UCSD-AML1 (cell line): ENCODE results near the gene KLHL18.
A peak's percentile ranks its signal among the peaks of the same experiment; 100 is the strongest.
"Not testable (repeated sequence)": the region's sequence is repeated elsewhere in the genome, so short reads cannot be mapped to it uniquely, and the experiment has no call there.

Experiments
- DNase-seq: peaks from one replicate; lab custom pipeline; 2025; ENCODE audit not compliant: unreplicated experiment; lab: John Stamatoyannopoulos, UW

Gene KLHL18

GRCh38 chr3:47282424-47283192 lies at the start of gene KLHL18, which contains the start of gene KIF9:
Gene KLHL18 (plus strand): TSS chr3:47282944. CDS start chr3:47282966, 22 bp downstream.
Gene KIF9 (minus strand): TSS chr3:47282799. CDS start chr3:47277374, 5,425 bp downstream.
- DNase-seq: peak; percentile 96

DNA sequence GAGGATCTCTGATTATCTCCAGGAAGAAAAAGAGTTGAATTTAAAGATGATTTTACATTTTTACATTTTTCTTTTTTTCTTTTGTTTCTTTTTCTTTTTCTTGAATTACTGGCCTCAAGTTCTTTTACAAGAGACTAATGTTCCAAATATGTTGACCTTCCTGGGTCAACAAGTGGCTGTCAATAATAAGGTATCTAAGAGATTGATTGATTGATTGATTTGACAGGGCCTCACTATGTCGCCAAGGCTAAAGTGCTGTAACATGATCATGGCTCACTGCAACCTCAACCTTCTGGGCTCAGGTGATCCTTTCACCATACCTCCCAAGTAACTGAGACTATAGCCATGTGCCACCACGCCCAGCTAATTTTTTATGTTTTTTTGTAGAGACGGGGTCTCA lies 44.7 kb upstream of the KLHL18 start:
- no peak for DNase-seq

GRCh38 chr3:47239929-47240328 lies 42.8 kb upstream of the KLHL18 start:
- DNase-seq: no peak

GRCh38 chr3:47243419-47244147 lies 39.2 kb upstream of the KLHL18 start:
- no peak for DNase-seq

DNA sequence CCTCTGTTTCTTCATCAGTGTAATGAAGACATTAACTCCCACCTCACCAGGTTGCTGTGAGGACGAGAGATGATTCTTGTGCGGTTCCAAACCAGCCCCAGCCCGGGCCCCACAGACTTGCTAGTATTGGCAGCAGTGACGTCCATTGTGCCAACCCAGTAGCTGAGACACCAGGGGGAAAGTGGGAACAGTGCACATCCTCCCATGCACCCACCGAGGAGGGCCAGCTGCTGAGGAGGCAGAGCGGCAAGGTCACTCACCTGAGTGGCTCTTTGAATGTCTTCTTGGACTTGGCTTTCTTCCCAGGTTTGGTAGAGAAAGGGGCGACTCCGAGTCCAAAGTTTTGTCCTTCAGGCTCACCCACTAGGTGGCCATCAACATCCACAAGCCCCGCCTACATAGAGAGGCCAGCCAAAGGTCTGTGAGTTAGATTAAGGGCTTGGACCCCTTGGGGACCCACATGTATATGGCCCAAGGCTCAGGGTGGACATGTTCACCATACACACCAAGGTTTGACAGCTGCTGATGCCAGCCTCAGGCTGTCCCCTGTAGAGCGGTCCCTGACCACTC lies 38.1 kb upstream of the KLHL18 start:
- no peak for DNase-seq

DNA sequence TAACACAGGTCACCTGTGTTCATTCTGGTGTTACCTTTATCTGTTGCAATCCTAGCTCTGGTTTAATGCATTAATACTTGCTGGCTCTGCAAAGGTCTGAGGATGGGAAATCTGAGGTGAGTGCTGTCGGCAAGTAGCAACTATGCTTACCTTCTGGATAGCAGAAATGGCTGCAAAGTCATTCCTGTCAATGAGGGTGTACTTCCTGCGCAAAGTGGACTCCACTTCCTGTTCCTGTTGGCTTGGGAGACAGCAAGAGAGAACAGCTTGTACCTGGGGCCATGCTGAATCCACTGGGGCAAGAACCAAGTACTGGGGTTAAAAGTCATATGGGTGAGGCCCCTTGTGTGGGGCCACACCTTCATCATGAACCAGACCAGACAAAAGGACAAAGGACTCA lies 37.5 kb upstream of the KLHL18 start:
- DNase-seq: no peak

DNA sequence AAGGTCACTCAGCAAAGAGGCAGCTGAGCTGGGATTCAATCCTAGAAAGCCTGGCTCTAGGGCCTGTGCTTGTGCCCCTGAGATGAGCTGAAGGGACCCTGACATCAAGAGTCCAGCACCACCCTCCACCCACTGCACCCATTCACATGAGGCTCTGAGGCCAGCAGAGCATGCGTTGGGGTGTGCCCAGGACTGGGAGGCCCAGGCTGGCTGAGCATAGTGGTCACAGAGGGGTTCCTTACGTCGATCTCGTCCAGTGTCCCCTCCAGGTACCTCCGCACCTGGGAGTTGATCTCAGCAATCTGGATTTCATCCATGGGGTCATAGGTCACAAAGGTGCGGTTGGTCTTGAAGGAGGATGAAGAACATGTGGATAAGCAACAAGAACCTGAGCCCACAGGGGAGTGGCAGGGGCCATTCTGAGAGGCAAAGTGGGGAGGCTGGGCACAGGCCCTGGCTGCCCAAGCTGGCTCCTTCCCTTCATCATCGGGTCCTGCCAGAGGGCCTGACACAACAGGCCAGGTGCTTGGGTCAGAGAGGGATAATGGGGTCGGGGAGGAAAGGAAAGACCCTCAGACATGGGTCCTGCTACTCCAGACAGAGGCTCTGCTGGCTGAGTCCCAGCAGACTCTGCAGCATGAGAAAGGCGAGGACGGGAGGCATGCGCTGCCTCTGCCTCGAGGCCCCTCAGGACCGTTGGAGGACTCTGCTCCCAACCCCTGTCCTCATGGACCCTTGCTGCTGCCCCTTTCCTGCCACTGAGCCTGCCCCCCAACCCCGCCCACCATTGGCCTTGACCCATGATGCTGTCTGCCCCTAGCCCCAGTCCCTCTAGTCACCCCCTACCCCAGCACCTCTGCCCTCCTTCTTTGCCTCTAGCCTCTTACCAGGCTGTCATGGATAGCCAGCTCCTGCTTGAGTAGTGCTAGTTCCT lies 35.3 kb upstream of the KLHL18 start:
- DNase-seq: no peak

DNA sequence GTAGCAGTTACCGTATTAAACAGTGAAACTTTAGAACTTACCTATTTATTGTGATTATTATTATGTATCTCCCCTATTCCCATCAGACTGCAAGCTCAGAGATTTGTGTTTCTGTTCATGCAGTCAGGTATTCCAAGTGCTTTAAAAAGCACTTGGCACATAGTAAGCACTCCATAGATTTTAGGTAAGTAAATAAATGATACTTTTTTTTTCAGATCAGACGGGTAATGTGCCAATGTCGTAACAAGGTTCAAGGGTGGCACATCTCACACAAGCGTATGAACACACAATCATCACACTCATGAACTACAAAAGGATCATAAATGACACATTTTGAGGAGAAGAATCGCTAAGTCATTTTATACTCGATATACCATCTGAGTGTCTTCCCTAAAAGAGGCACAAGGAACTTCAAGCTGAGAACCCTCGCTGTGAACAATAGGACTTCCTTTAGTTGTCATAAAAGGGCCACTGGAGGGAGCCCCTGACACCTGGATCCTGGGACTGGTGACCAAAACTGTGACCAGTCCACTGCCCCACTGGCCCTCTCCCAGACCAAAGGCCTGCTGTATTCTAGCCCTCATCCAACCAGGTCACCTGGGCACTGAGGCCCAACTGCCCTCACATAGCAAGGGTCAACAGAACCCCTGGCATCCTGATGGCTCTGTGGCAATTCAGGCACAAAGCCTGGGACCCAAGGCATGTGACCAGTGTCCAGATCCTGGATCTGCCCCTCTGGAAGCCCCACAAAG lies 32.3 kb upstream of the KLHL18 start:
- peak; percentile 43 for DNase-seq

DNA sequence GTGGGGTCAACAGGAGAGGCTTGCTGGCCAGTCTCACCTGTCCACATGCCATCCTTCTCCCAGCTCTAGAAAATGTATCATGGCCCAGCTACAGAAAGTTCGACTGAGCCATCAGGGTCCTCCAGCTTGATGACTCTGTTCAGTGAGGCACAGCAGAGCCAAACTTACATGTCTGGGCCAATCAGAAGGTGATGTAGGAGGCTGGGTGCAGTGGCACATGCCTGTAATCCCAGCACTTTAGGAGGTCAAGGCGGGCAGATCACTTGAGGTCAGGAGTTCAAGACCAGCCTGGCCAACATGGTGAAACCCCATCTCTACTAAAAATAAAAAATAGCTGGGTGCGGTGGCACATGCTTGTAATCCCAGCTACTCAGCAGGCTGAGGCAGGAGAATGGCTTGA lies 31.7 kb upstream of the KLHL18 start:
- DNase-seq: not testable (repeated sequence)

GRCh38 chr3:47251689-47252088 lies 31.1 kb upstream of the KLHL18 start:
- no peak for DNase-seq

DNA sequence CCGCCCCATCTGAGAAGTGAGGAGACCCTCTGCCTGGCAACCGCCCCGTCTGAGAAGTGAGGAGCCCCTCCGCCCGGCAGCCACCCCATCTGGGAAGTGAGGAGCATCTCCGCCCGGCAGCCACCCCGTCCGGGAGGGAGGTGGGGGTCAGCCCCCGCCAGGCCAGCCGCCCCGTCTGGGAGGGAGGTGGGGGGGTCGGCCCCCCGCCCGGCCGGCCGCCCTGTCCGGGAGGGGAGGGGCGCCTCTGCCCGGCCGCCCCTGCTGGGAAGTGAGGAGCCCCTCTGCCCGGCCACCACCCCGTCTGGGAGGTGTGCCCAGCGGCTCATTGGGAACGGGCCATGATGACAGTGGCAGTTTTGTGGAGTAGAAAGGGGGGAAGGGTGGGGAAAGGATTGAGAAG lies 26.4 kb upstream of the KLHL18 start:
- not testable (repeated sequence) for DNase-seq

GRCh38 chr3:47259114-47259513 lies 23.6 kb upstream of the KLHL18 start:
- DNase-seq: no peak

DNA sequence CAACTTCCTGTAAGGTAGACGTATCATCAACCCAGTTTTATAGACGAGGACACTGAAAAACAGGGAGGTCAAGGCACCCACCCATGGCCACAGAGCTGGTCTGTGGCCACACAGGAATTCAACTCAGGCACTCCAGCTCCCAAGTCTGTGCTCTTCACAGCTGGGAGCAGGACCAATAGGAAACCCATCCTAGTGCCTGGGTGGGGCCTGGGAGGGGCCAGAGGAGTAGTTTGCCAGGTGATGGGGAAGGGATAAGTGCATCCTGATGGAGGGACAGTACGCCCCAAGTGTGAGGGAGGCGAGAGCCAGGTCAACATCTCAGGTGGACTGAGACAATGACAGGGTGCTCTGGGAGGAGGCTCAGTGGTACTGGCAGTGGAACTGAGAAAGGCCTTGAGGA lies 22.1 kb upstream of the KLHL18 start:
- no peak for DNase-seq

- no peak for DNase-seq
Measured at GRCh38 chr3:47261301-47261700, 21.4 kb upstream of the KLHL18 start.

- DNase-seq: no peak
Measured at GRCh38 chr3:47265008-47265407, 17.7 kb upstream of the KLHL18 start.

DNA sequence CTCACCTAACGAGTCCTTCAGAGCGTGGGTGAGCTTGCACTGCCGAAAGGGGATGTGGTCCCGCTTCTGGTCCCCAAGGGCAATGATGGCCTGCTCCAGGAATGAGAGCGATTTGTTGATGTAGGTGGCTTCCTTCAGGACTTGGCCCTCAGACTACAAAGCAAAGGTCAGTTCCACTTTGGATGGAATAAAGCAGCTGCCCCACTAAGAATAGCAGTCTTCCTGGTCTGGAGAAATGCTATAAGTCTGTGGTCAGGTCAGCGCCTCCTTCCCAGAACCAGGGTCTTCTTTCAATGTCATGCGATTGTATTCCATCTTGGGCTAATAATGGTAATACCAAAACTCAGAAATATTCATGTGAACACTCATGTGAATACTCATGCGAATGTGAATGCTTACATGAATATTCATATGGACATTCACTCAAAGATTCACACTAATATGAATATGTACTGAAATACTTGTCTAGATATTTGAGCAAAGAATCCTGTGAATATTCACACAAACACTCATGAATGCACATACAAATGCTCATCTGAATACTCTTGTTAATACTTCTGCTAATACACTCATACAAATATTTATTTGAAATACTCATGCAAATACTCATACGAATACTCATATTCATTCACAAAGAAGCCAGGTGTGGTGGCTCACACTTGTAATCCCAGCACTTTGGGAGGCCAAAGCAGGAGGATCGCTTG lies 16.9 kb upstream of the KLHL18 start:
- no peak for DNase-seq

- peak; percentile 85 for DNase-seq
Measured at GRCh38 chr3:47266709-47267489, 15.8 kb upstream of the KLHL18 start.

DNA sequence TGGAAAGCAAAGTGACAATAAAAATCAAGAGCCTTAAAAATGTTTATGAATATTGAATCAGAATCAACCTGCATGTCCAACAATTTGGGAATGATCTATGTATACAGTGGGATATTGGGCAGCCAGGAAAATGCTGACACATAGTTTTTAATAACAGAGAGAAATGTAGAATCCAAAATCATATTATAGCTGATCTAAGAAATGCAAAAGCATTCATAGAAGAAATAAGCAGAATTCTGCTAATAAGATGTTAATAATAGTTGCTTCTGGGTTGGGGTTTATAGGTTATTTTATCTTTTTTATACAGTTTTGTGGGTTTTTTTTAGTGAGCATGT lies 15.3 kb upstream of the KLHL18 start:
- DNase-seq: no peak

DNA sequence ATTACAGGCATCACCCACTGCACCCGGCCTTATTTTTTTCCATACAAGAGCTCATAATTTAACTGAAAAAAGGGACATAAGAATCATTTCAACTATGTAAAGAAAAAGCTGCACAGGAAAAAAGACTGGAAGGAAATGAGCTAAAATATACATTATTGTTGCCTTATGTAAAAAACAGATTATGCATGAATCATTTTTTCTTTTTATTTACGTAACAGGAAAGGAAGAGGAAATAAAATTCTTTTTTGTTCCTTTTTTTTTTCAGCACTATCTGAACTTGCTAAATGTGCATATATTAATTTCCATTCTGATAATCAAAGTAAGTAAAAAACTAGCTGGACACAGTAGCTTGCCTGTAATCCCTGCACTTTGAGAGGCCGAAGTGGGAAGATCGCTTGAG lies 12.2 kb upstream of the KLHL18 start:
- no peak for DNase-seq
